Breast epithelium (tissue), 3 donors: Measurements from ENCODE around the gene KMO.

Experiments
- CTCF ChIP-seq, 3 donors: fragments of 450-650 bp; IDR thresholded peaks; one replicate each; pipeline ENCODE4 v1.5.1; 2016 to 2017; ENCODE audit warnings: antibody characterized with exemption in 3 of 3, mild to moderate bottlenecking in 3 of 3, moderate library complexity in 3 of 3
- POLR2AphosphoS5 ChIP-seq, 3 donors: sonication (generic); formaldehyde crosslinking; IDR thresholded peaks; one replicate each; pipeline ENCODE4 v1.6.1; 2017; ENCODE audit warnings: antibody characterized with exemption in 3 of 3

- no peak for TF ChIP-seq CTCF (IDR thresholded peaks at IDR 0.05)
- no peak for TF ChIP-seq POLR2AphosphoS5 (IDR thresholded peaks at IDR 0.05)
Measured at GRCh38 chr1:241637046-241637590, 104.9 kb downstream of the KMO start.
